Hematopoietic multipotent progenitor cell treated with erythropoietin and hydrocortisone succinate and interleukin-3 and kit ligand, for 17 days (in vitro differentiated cells): ENCODE data around the gene CCDC91.
"Not testable (repeated sequence)": the region's sequence is repeated elsewhere in the genome, so short reads cannot be mapped to it uniquely, and the experiment has no call there.

Experiments used
- DNase-seq: peaks from one replicate; pipeline ENCODE4 v3.0.0-alpha.2; 2015; ENCODE audit warnings: low spot score

CCDC91 gene

DNA sequence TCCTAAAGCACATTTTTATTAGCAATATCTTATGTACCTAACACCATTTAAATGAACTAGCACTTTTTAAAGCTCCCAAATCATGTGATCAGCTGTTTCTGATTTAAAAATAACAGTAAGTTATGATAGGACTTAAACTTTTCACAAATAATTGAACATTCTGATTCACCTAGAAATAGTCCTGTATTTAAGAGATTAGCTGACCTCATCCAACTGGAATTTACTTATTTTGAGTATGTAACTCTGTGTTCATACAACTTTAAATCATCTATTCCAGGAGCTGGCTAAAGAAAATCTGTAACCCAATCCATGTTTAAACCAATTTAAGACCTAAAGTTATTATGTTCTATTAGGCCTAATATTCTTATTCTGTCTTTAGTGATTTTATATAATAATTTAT lies 184.3 kb downstream of the CCDC91 start:
- no peak for DNase-seq

GRCh38 chr12:28378736-28379135 lies 188.5 kb downstream of the CCDC91 start:
- DNase-seq = no peak

DNA sequence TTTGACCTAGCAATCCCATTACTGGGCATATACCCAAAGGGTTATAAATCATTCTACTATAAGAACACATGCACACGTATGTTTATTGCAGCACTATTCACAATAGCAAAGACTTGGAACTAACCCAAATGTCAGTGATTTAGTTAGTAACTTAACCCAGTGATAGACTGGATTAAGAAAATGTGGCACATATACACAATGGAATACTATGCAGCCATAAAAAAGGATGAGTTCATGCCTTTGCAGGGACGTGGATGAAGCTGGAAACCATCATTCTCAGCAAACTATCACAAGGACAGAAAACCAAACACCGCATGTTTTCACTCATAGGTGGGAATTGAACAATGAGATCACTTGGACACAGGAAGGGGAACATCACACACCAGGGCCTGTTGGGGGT lies 189.5 kb downstream of the CCDC91 start:
- not testable (repeated sequence) for DNase-seq

DNA sequence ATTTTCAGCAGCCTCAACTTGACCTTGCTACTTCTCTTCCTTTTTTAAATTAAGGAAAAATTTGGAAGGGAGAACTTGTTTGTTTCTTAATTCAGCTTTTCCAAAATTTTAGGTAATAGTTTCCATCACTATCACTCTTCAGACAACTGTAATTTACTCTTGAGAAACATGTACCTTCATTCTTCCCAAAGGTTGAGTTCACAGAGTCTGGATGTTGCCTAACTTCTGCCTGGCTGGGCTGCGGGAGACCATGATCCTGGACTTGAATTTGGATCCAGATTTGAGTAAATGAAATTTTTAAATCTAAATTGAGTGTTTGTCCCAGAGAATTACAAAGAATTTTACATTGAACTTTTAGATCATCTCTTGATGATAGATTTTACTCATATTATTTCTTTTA lies 193.1 kb downstream of the CCDC91 start:
- DNase-seq = no peak

- no peak for DNase-seq
These were observed 198.6 kb downstream of the CCDC91 start for GRCh38 chr12:28388879-28389278.

GRCh38 chr12:28390206-28390605 lies 199.9 kb downstream of the CCDC91 start:
- DNase-seq = no peak

GRCh38 chr12:28390761-28391385 lies 200.6 kb downstream of the CCDC91 start:
- DNase-seq = no peak

GRCh38 chr12:28409892-28410291 lies 219.6 kb downstream of the CCDC91 start:
- DNase-seq = no peak

GRCh38 chr12:28413460-28414109 lies 223.3 kb downstream of the CCDC91 start:
- DNase-seq = no peak

- DNase-seq = no peak
These were observed 225.5 kb downstream of the CCDC91 start for GRCh38 chr12:28415755-28416154.

DNA sequence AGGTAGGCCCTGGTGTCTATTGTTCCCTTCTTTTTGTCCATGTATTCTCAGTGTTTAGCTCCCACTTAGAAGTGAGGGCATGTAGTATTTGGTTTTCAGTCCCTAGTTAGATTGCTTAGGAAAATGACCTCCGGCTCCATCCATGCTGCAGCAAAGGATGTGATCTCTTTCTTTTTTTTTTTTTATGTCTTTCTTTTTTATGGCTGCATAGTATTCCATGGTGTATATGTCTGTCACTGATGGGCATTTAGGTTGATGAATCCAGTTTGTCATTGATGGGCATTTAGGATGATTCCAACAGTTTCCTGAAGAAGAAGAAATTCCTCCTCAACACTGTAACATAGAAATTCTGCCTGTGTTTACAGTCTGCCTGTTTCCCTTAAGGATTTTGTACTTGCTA lies 231.1 kb downstream of the CCDC91 start:
- no peak for DNase-seq

- no peak for DNase-seq
These were observed 234.7 kb downstream of the CCDC91 start for GRCh38 chr12:28424965-28425364.

- no peak for DNase-seq
These were observed 235.3 kb downstream of the CCDC91 start for GRCh38 chr12:28425526-28425925.

- no peak for DNase-seq
These were observed 236.8 kb downstream of the CCDC91 start for GRCh38 chr12:28427046-28427445.

- no peak for DNase-seq
These were observed 249.9 kb downstream of the CCDC91 start for GRCh38 chr12:28440081-28440608.

DNA sequence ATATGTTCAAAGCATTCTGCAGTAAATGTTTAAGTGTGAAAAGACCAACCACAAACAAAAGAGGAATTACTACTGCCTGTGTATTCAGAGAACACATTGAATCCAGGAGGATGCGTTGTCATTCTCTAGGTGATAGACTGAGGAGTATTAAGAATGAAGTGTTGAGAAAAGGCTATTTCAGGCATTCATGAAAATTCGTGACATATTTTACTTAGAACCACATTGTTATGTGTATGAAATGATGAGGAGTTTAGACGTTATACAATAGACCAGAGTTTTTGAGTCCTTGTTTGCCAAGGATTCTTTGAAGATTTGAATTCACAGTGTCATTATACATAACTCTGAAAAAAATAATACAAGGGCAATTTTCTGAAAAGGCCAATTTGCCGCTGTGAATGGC lies 251.8 kb downstream of the CCDC91 start:
- DNase-seq = no peak

DNA sequence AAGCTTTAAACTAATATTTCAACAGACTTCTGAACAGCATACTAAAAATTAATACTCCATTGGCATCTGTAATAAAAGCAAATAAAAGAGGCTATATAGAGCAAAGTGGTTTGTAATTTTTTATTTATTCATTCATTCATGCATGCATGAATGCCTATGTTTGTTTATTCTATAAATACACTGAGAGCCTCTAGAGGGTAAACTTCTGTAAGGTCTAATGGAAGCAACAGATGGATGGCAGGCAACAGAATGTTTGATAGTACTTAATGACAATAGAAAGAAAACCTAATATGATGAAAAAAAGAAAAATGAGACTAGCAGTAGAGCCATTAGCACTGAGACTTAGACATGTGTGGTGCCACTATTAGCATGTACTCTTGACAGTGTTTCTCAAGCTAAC lies 253.1 kb downstream of the CCDC91 start:
- DNase-seq = no peak

GRCh38 chr12:28446031-28446430 lies 255.8 kb downstream of the CCDC91 start:
- DNase-seq = no peak

- no peak for DNase-seq
These were observed 263.4 kb downstream of the CCDC91 start for GRCh38 chr12:28453686-28454085.

- no peak for DNase-seq
These were observed 266.9 kb downstream of the CCDC91 start for GRCh38 chr12:28456934-28457710.

GRCh38 chr12:28457785-28458184 lies 267.5 kb downstream of the CCDC91 start:
- no peak for DNase-seq

DNA sequence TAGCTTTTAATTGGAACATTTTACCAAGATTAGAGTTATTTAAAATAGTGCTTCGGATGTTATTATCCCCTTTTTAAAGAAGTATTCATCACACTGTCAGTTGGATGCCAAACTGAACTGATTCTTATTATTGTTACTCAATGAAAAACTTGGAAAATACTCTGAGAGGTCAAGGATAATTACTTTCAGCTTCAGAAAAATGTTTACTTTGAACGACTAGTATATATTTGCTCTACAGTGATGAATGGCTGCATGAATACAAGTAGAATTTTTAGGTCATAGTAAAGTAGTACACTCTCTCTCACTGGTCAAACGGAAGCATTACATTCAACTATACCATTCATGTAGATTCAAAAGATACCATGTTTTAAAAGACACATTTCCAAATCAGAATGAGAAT lies 269.2 kb downstream of the CCDC91 start:
- DNase-seq = no peak
